ENCODE results near the gene BRD1.

- no peak for TF ChIP-seq CTCF (IDR thresholded peaks at IDR 0.05; ENCODE audit: insufficient read depth, low read length)
- no peak for TF ChIP-seq POLR2AphosphoS5 (IDR thresholded peaks at IDR 0.05; ENCODE audit: low read depth)
Observed at GRCh38 chr22:49801391-49802060, 26.1 kb downstream of the BRD1 start.
